PFSK-1 (cell line): ENCODE data around the gene PLS1.

Experiments
- FOXP2 ChIP-seq: optimal IDR thresholded peaks from 2 replicates; pipeline ENCODE3; 2011; ENCODE audit warnings: borderline replicate concordance, control low read depth, inconsistent platforms; ENCODE audit not compliant: insufficient read depth; ENCODE audit errors: extremely low read length, extremely low read depth
- POLR2AphosphoS5 ChIP-seq: IDR thresholded peaks from 2 replicates; pipeline ENCODE4 v1.6.1; 2012; ENCODE audit warnings: low read depth, mild to moderate bottlenecking, control low read depth, low read length, moderate library complexity
- SIN3A ChIP-seq: IDR thresholded peaks from 2 replicates; pipeline ENCODE4 v1.6.1; 2012; ENCODE audit warnings: mild to moderate bottlenecking, low read length, moderate library complexity, borderline replicate concordance; ENCODE audit not compliant: insufficient read depth
- TAF1 ChIP-seq: IDR thresholded peaks from 2 replicates; pipeline ENCODE4 v1.6.1; 2012; ENCODE audit warnings: low read length, control low read depth, borderline replicate concordance; ENCODE audit not compliant: insufficient read depth
- TF ChIP-seq, protein P1 (sequence below), 2 experiments: IDR thresholded peaks; 2 replicates each; pipeline versions ENCODE4 v1.6.1 to v1.8.0; 2011 to 2012; ENCODE audit warnings: low read depth in 2 of 2, low read length in 2 of 2, control low read depth in 1 of 2, inconsistent platforms in 1 of 2, mild to moderate bottlenecking in 1 of 2, moderate library complexity in 1 of 2; ENCODE audit not compliant: insufficient read depth in 1 of 2

DNA sequence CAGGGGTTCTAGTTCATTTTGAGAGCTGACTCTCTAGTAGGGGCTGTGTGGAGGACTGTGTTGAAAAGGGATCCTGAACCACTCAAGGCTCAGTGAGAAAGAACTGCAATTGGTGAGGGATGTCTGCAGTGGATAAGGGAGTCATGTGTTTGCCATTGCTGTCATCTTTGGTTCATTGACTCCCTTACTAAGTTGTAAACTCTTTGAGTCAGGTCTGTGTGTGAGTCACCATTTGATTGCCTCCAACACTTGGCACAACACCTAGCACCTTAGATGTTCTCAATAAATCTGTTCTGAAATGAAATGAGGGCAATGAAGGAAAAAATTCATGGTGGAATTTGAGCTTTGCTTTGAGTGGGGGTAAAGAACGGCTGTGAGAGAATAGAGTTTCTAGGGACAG lies 51.7 kb downstream of the PLS1 start:
- TF ChIP-seq TAF1 (no peak), POLR2AphosphoS5 (no peak), SIN3A (no peak), FOXP2 (no peak)
- TF ChIP-seq, protein P1, sequence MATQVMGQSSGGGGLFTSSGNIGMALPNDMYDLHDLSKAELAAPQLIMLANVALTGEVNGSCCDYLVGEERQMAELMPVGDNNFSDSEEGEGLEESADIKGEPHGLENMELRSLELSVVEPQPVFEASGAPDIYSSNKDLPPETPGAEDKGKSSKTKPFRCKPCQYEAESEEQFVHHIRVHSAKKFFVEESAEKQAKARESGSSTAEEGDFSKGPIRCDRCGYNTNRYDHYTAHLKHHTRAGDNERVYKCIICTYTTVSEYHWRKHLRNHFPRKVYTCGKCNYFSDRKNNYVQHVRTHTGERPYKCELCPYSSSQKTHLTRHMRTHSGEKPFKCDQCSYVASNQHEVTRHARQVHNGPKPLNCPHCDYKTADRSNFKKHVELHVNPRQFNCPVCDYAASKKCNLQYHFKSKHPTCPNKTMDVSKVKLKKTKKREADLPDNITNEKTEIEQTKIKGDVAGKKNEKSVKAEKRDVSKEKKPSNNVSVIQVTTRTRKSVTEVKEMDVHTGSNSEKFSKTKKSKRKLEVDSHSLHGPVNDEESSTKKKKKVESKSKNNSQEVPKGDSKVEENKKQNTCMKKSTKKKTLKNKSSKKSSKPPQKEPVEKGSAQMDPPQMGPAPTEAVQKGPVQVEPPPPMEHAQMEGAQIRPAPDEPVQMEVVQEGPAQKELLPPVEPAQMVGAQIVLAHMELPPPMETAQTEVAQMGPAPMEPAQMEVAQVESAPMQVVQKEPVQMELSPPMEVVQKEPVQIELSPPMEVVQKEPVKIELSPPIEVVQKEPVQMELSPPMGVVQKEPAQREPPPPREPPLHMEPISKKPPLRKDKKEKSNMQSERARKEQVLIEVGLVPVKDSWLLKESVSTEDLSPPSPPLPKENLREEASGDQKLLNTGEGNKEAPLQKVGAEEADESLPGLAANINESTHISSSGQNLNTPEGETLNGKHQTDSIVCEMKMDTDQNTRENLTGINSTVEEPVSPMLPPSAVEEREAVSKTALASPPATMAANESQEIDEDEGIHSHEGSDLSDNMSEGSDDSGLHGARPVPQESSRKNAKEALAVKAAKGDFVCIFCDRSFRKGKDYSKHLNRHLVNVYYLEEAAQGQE (IDR thresholded peaks at IDR 0.05; ENCODE audit: insufficient read depth in 1 of 2, low read depth in 2 of 2, low read length in 2 of 2): no peak
